Left ventricle myocardium inferior (tissue), 1 donor: ENCODE data around the gene EIF4EBP2. TPM values are rescaled to one million over a fixed set of nuclear protein-coding genes. Genes with fewer than 3 reads are reported as not detected.

Experiments used
- DNase-seq: peaks from one replicate; pipeline ENCODE4 v3.0.0-alpha.2; 2020
- H3K27ac ChIP-seq: fragments of 200-600 bp; replicated peaks from 2 replicates; pipeline ENCODE4 v1.8.0; 2021
- H3K27me3 ChIP-seq: fragments of 200-600 bp; 2 replicates; pipeline ENCODE4 v1.8.0; 2021; ENCODE audit warnings: low read depth
- H3K36me3 ChIP-seq: fragments of 200-600 bp; 2 replicates; pipeline ENCODE4 v1.8.0; 2021
- H3K4me1 ChIP-seq: fragments of 200-600 bp; 2 replicates; pipeline ENCODE4 v1.8.0; 2021
- H3K4me3 ChIP-seq: fragments of 200-600 bp; 2 replicates; pipeline ENCODE4 v1.8.0; 2021; ENCODE audit warnings: mild to moderate bottlenecking, moderate library complexity
- H3K9me3 ChIP-seq: fragments of 200-600 bp; replicated peaks from 2 replicates; pipeline ENCODE4 v1.8.0; 2021
- CTCF ChIP-seq: fragments of 200-600 bp; IDR thresholded peaks from 2 replicates; pipeline ENCODE4 v1.8.0; 2021; ENCODE audit warnings: antibody characterized with exemption, mild to moderate bottlenecking, borderline replicate concordance
- intact Hi-C: fragments of 100-400 bp; cut with micrococcal nuclease; formaldehyde crosslinking; loops from one replicate; pipeline ENCODE4 v1.11.0; 2022
- total RNA-seq: library from RNA; stranded (reverse); fragmentation: NEBNext Ultra II Directional; extraction: Animal tissue kit (Norgen Biotek cat#: 25700); gene quantifications from one replicate; pipeline ENCODE4 v1.2.1, GENCODE V29; 2021
- donor health status: DM: no; HTN: yes; CAD: no; lungs with severe emphysema.

The EIF4EBP2 gene
- total RNA-seq, 1 donor from 2014 or later = 75.1 TPM

- Histone ChIP-seq H3K27ac (no peak overlapping the region), H3K9me3 (no peaks in the 10 kb centered on the region), H3K4me1 (peaks cover 4% of the 10 kb centered on the region), H3K4me3 (no peak overlapping the region), H3K27me3 (no peaks in the 10 kb centered on the region), H3K36me3 (peaks cover 23% of the 10 kb centered on the region)
- intact Hi-C loops = no loop called here
- no peak for TF ChIP-seq CTCF
- DNase-seq = no peak
These were observed 32.1 kb upstream of the EIF4EBP2 start for GRCh38 chr10:70371846-70372245.

- Histone ChIP-seq H3K27ac (no peak overlapping the region), H3K27me3 (no peaks in the 10 kb centered on the region), H3K36me3 (peaks cover 23% of the 10 kb centered on the region), H3K4me3 (no peak overlapping the region), H3K4me1 (peaks cover 19% of the 10 kb centered on the region), H3K9me3 (peaks cover 4% of the 10 kb centered on the region)
- no peak for DNase-seq
- no peak for TF ChIP-seq CTCF
- intact Hi-C loops = no loop called here
These were observed 28.9 kb upstream of the EIF4EBP2 start for GRCh38 chr10:70374775-70375614.

DNA sequence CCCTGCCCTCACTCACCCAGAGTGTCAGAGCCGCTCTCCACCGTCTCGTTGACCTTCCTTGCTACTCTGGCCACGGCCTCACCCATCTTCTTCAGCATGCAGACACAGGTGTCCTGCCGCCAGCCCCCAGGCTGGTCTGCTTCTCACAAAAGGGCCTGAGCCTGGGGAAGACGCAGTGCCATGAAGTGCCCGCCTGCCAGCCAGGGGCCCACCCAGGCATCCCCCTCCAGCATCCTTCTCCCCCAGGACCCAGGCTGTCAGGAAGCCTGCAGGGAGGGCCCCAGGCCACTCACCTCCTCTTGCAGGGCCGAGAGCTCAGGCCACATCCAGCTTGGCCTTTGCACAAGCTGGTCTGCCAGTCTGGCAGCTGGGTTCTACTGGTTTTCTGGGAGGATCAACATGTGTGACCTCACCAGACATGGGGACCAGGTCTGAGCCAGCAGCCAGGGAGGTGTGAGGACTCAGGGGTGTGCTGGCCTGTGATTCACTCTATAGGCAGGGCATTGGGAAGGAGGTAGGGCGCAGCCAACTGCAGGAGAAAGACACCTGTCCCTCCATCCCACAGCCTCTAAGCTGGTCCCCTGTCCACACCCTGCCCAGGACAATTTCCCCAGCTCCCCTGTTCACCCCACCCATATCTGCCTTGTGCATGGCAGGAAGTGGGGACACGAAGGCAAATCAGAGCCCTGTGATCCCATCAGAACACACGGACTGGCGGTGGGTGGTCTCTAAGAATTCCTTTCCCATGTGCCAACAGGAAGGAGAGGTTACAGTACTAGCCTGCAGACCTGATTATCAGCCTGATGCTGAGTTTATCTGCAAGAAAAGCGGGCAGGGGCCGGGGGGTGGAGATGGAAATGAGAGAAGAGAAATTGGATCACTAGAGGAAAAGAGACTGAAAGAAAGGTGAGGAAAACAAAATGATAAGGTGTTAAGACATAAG is 27.2 kb upstream of the EIF4EBP2 start:
- DNase-seq = no peak
- no peak overlapping the region for H3K4me3 ChIP-seq
- no peak for TF ChIP-seq CTCF
- no peaks in the 10 kb centered on the region for H3K27me3 ChIP-seq
- H3K4me1 ChIP-seq = peaks cover 36% of the 10 kb centered on the region
- H3K27ac ChIP-seq = no peak overlapping the region
- intact Hi-C loops = no loop called here
- H3K9me3 ChIP-seq = peaks cover 4% of the 10 kb centered on the region
- peaks cover 14% of the 10 kb centered on the region for H3K36me3 ChIP-seq

GRCh38 chr10:70378122-70378521 is 25.8 kb upstream of the EIF4EBP2 start:
- H3K4me1 ChIP-seq = peaks cover 47% of the 10 kb centered on the region
- peaks cover 4% of the 10 kb centered on the region for H3K9me3 ChIP-seq
- no peaks in the 10 kb centered on the region for H3K27me3 ChIP-seq
- H3K36me3 ChIP-seq = peaks cover 14% of the 10 kb centered on the region
- no peak overlapping the region for H3K4me3 ChIP-seq
- no peak for DNase-seq
- intact Hi-C loops = no loop called here
- no peak overlapping the region for H3K27ac ChIP-seq
- no peak for TF ChIP-seq CTCF

- Histone ChIP-seq H3K9me3 (peaks cover 4% of the 10 kb centered on the region), H3K36me3 (peaks cover 4% of the 10 kb centered on the region), H3K4me3 (no peak overlapping the region), H3K27me3 (no peaks in the 10 kb centered on the region), H3K27ac (peak overlapping the region; percentile 87), H3K4me1 (peaks cover 47% of the 10 kb centered on the region)
- no peak for DNase-seq
- TF ChIP-seq CTCF = peak; percentile 48
- intact Hi-C loops = no loop called here
These were observed 24.3 kb upstream of the EIF4EBP2 start for GRCh38 chr10:70379581-70380176.
